WTC11 (cell line): Measurements from ENCODE around the gene ATP11A. TPM values are rescaled to one million over a fixed set of nuclear protein-coding genes. Genes with fewer than 3 reads are reported as not detected.

Source experiments
- ATAC-seq: fragments of 200-7000 bp; cut with Tn5 transposase; 2 replicates; pipeline ENCODE4 v1.10.0; 2021; ENCODE audit warnings: mild to moderate bottlenecking, moderate library complexity
- CTCF ChIA-PET: fragments of 300-600 bp; sonication (Branson Sonifier 250); formaldehyde crosslinking; loops from one replicate; lab custom pipeline; 2021; ENCODE audit warnings: antibody characterized with exemption; lab: Charles Lee
- POLR2A ChIA-PET: fragments of 350-600 bp; sonication (Branson Sonifier 250); formaldehyde crosslinking; loops from one replicate; lab custom pipeline; 2021; ENCODE audit warnings: antibody characterized with exemption; lab: Charles Lee
- DNase-seq: peaks from one replicate; pipeline ENCODE4 v3.0.0; 2021; ENCODE audit warnings: low spot score
- H3K27ac Mint-ChIP-seq: 2 replicates; pipeline ENCODE4 v1.8.0; 2021; ENCODE audit warnings: mixed read lengths
- H3K27me3 Mint-ChIP-seq: 2 replicates; pipeline ENCODE4 v1.8.0; 2021; ENCODE audit warnings: low read depth, mild to moderate bottlenecking, moderate library complexity, mixed read lengths
- H3K36me3 Mint-ChIP-seq: 2 replicates; pipeline ENCODE4 v1.8.0; 2021; ENCODE audit warnings: mixed read lengths
- H3K4me1 Mint-ChIP-seq: 2 replicates; pipeline ENCODE4 v1.8.0; 2022; ENCODE audit warnings: mixed read lengths
- H3K4me3 Mint-ChIP-seq: 2 replicates; pipeline ENCODE4 v1.8.0; 2021; ENCODE audit warnings: mild to moderate bottlenecking, moderate library complexity, mixed read lengths
- H3K9me3 Mint-ChIP-seq: 2 replicates; pipeline ENCODE4 v1.8.0; 2021; ENCODE audit warnings: mixed read lengths
- ATF1 ChIP-seq: sonication (generic); formaldehyde crosslinking; IDR thresholded peaks from 2 replicates; pipeline ENCODE4 v1.8.1; 2023; ENCODE audit warnings: mild to moderate bottlenecking, moderate library complexity, missing genetic modification reagents
- CBFB ChIP-seq: sonication (generic); formaldehyde crosslinking; IDR thresholded peaks from 2 replicates; pipeline ENCODE4 v1.8.1; 2022; ENCODE audit warnings: mild to moderate bottlenecking, low read depth, missing genetic modification reagents
- ESRRA ChIP-seq: sonication (generic); formaldehyde crosslinking; IDR thresholded peaks from 2 replicates; pipeline ENCODE4 v1.8.1; 2022; ENCODE audit warnings: mild to moderate bottlenecking, missing genetic modification reagents, borderline replicate concordance
- ETV6 ChIP-seq: sonication (generic); formaldehyde crosslinking; IDR thresholded peaks from 2 replicates; pipeline ENCODE4 v1.8.1; 2022; ENCODE audit warnings: mild to moderate bottlenecking, missing genetic modification reagents
- FOXJ3 ChIP-seq: sonication (generic); formaldehyde crosslinking; IDR thresholded peaks from 2 replicates; pipeline ENCODE4 v1.9.0; 2021; ENCODE audit warnings: missing genetic modification reagents, mild to moderate bottlenecking, borderline replicate concordance
- GRHL2 ChIP-seq: fragments of 250-450 bp; sonication (Bioruptor Pico); IDR thresholded peaks from 2 replicates; pipeline ENCODE4 v1.8.0; 2022; ENCODE audit warnings: mild to moderate bottlenecking, moderate library complexity; ENCODE audit not compliant: insufficient replicate concordance, severe bottlenecking
- GTF2I ChIP-seq: fragments of 250-450 bp; sonication (Bioruptor Pico); conservative IDR thresholded peaks from 2 replicates; pipeline ENCODE4 v1.4.0; 2021; ENCODE audit warnings: mild to moderate bottlenecking
- HMGA2 ChIP-seq: fragments of 250-450 bp; sonication (Bioruptor Pico); IDR thresholded peaks from 2 replicates; pipeline ENCODE4 v1.4.0; 2021; ENCODE audit warnings: mild to moderate bottlenecking, moderate library complexity
- IRF2 ChIP-seq: sonication (generic); formaldehyde crosslinking; IDR thresholded peaks from 2 replicates; pipeline ENCODE4 v1.8.0; 2022; ENCODE audit warnings: low read depth, missing genetic modification reagents, borderline replicate concordance
- JAZF1 ChIP-seq: fragments of 250-450 bp; sonication (Bioruptor Pico); IDR thresholded peaks from 2 replicates; pipeline ENCODE4 v1.9.0; 2021; ENCODE audit warnings: moderate library complexity, mild to moderate bottlenecking, inconsistent platforms
- KAT7 ChIP-seq: sonication (generic); formaldehyde crosslinking; IDR thresholded peaks from 2 replicates; pipeline ENCODE4 v1.8.1; 2023; ENCODE audit warnings: missing genetic modification reagents, mild to moderate bottlenecking, borderline replicate concordance
- MXD4 ChIP-seq: fragments of 250-450 bp; sonication (Bioruptor Pico); IDR thresholded peaks from 2 replicates; pipeline ENCODE4 v1.8.0; 2021; ENCODE audit warnings: mild to moderate bottlenecking, moderate library complexity, borderline replicate concordance
- NFATC4 ChIP-seq: fragments of 250-450 bp; sonication (Bioruptor Pico); IDR thresholded peaks from 2 replicates; pipeline ENCODE4 v1.9.0; 2021; ENCODE audit warnings: mild to moderate bottlenecking
- NFE2L1 ChIP-seq: sonication (generic); formaldehyde crosslinking; IDR thresholded peaks from 2 replicates; pipeline ENCODE4 v1.8.1; 2023; ENCODE audit warnings: missing genetic modification reagents
- NR3C1 ChIP-seq: sonication (generic); formaldehyde crosslinking; conservative IDR thresholded peaks from 2 replicates; pipeline ENCODE4 v1.8.1; 2023; ENCODE audit warnings: low read depth, mild to moderate bottlenecking, missing genetic modification reagents
- SMAD4 ChIP-seq: sonication (generic); formaldehyde crosslinking; IDR thresholded peaks from 2 replicates; pipeline ENCODE4 v1.8.0; 2022; ENCODE audit warnings: mild to moderate bottlenecking, missing genetic modification reagents
- ZNF138 ChIP-seq: sonication (generic); formaldehyde crosslinking; conservative IDR thresholded peaks from 2 replicates; pipeline ENCODE4 v1.8.1; 2022; ENCODE audit warnings: mild to moderate bottlenecking, moderate library complexity, missing genetic modification reagents
- ZNF317 ChIP-seq: sonication (generic); formaldehyde crosslinking; IDR thresholded peaks from 2 replicates; pipeline ENCODE4 v1.8.1; 2023; ENCODE audit warnings: low read depth, mild to moderate bottlenecking, moderate library complexity, missing genetic modification reagents, borderline replicate concordance
- total RNA-seq: library from RNA; stranded (reverse); gene quantifications from 3 replicates; pipeline ENCODE4 v1.2.3, GENCODE V29; 2021
- TF ChIP-seq, protein P1 (sequence below): sonication (generic); formaldehyde crosslinking; IDR thresholded peaks from 2 replicates; pipeline ENCODE4 v1.8.0; 2022; ENCODE audit warnings: mild to moderate bottlenecking, missing genetic modification reagents
- TF ChIP-seq, protein P2 (sequence below): sonication (generic); formaldehyde crosslinking; IDR thresholded peaks from 2 replicates; pipeline ENCODE4 v1.8.1; 2022; ENCODE audit warnings: mild to moderate bottlenecking, missing genetic modification reagents, moderate library complexity, borderline replicate concordance
- TF ChIP-seq, protein P3 (sequence below): sonication (generic); formaldehyde crosslinking; conservative IDR thresholded peaks from 2 replicates; pipeline ENCODE4 v1.8.1; 2023; ENCODE audit warnings: mild to moderate bottlenecking, low read depth, missing genetic modification reagents, moderate library complexity
- TF ChIP-seq, protein P4 (sequence below): sonication (generic); formaldehyde crosslinking; IDR thresholded peaks from 2 replicates; pipeline ENCODE4 v1.8.0; 2022; ENCODE audit warnings: mild to moderate bottlenecking, missing genetic modification reagents
- TF ChIP-seq, protein P5 (sequence below): sonication (generic); formaldehyde crosslinking; IDR thresholded peaks from 2 replicates; pipeline ENCODE4 v1.8.1; 2022; ENCODE audit warnings: low read depth, missing genetic modification reagents, borderline replicate concordance

ATP11A gene
- total RNA-seq, 1 experiment from 2014 or later: 100 TPM

DNA sequence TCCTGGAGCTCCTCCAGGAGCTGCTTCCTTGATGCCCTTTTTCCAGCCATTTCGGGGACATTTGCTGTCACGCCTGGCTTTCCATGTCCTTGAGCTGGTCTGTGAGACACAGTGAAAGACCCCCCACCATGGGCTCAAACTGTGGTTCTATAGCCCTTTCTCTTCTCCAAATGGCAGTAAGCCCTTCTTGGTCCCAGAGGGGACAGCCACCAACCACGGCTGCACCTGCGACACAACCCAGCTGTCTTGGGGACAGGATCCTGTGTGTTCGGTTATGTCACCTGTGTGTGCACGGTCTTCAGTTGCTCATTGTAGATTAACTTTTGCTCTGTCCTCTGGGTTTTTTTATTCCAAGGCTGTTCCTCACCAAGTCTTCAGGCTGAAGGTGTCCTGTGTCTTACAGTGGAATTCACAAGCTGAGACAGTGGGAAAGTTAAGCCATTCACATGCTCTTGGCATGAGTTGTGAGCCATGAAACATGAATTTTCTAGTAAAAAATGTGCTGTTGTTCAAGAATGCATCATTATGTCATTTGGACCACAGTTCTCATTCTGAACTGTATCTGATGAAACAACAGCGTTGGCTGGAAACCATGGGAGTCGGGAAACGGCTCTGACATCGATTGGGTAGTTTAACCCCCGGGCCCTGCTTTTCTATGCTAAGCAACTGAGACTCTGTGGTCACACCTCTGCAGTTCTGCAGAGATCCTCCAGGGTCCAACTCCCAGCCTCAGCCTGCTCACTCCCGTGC, 149.7 kb downstream of the ATP11A start:
- H3K27me3 Mint-ChIP-seq: no peaks in the 10 kb centered on the region
- peaks cover 58% of the 10 kb centered on the region for H3K36me3 Mint-ChIP-seq
- peaks cover 2% of the 10 kb centered on the region; the same call in 1 of the 2 replicates for H3K4me1 Mint-ChIP-seq
- TF ChIP-seq, protein P1, sequence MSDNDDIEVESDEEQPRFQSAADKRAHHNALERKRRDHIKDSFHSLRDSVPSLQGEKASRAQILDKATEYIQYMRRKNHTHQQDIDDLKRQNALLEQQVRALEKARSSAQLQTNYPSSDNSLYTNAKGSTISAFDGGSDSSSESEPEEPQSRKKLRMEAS (CRISPR knock-in tag): no peak
- TF ChIP-seq ATF1 (CRISPR knock-in tag) (no peak), ZNF317 (CRISPR knock-in tag) (no peak), ETV6 (CRISPR knock-in tag) (no peak), SMAD4 (CRISPR knock-in tag) (no peak), GRHL2 (CRISPR knock-in tag) (no peak), NFE2L1 (CRISPR knock-in tag) (no peak), NFATC4 (CRISPR knock-in tag) (no peak), ZNF138 (no peak), KAT7 (CRISPR knock-in tag) (no peak), NR3C1 (no peak)
- TF ChIP-seq, protein P2, sequence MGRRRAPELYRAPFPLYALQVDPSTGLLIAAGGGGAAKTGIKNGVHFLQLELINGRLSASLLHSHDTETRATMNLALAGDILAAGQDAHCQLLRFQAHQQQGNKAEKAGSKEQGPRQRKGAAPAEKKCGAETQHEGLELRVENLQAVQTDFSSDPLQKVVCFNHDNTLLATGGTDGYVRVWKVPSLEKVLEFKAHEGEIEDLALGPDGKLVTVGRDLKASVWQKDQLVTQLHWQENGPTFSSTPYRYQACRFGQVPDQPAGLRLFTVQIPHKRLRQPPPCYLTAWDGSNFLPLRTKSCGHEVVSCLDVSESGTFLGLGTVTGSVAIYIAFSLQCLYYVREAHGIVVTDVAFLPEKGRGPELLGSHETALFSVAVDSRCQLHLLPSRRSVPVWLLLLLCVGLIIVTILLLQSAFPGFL (CRISPR knock-in tag): no peak
- TF ChIP-seq, protein P3, sequence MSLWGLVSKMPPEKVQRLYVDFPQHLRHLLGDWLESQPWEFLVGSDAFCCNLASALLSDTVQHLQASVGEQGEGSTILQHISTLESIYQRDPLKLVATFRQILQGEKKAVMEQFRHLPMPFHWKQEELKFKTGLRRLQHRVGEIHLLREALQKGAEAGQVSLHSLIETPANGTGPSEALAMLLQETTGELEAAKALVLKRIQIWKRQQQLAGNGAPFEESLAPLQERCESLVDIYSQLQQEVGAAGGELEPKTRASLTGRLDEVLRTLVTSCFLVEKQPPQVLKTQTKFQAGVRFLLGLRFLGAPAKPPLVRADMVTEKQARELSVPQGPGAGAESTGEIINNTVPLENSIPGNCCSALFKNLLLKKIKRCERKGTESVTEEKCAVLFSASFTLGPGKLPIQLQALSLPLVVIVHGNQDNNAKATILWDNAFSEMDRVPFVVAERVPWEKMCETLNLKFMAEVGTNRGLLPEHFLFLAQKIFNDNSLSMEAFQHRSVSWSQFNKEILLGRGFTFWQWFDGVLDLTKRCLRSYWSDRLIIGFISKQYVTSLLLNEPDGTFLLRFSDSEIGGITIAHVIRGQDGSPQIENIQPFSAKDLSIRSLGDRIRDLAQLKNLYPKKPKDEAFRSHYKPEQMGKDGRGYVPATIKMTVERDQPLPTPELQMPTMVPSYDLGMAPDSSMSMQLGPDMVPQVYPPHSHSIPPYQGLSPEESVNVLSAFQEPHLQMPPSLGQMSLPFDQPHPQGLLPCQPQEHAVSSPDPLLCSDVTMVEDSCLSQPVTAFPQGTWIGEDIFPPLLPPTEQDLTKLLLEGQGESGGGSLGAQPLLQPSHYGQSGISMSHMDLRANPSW (CRISPR knock-in tag): no peak
- TF ChIP-seq, all 79 proteins: peak for 0
- ChIA-PET CTCF (interaction anchor here (1.6 kb wide), 1 partner anchor 199 kb away, joined by 6 read pairs; no protein-coding TSS in a partner anchor), POLR2A (no interaction called here)
- Mint-ChIP-seq H3K9me3 (no peaks in the 10 kb centered on the region), H3K4me3 (no peak overlapping the region), H3K27ac (no peak overlapping the region)
- DNase-seq: no peak
- ATAC-seq: peak; percentile 38; the same call in 1 of the 2 replicates

DNA sequence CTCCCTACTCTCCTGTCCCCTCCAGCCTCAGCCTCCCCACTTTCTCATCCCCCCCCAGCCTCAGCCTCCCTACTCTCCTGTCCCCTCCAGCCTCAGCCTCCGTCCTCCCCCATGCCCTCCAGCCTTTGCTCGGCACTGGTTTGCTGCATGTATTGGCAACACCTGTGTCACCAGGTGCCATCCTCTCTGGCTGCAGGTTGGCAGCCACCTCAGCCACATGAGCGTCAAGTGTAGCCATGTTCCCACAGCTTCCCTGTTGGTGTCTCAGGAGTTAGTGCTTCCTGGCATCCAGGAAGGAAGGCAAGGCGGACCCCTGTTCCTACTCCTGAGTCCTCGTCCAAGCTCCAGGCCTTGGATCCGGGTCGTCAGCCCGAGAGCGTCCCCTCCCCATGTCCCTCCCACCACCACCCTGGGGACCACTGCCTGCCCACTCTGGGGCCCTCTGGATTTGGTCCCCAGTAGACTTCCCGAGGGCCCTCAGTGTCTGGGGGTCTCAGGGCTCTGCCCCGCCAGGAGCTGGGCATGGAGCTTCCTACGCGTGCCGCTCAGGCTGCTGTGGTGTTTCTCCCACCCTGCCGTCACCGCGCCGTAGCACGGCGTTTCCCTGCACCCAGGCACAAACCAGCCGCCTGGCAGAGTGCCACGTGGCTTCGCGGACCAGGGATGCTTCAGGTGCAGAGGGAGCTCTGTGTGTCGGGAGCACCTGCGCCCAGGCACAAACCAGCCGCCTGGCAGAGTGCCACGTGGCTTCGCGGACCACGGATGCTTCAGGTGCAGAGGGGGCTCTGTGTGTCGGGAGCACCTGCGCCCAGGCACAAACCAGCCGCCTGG, 150.8 kb downstream of the ATP11A start:
- Mint-ChIP-seq H3K36me3 (peaks cover 50% of the 10 kb centered on the region), H3K4me3 (no peak overlapping the region), H3K4me1 (peaks cover 2% of the 10 kb centered on the region; the same call in 1 of the 2 replicates), H3K27ac (no peak overlapping the region), H3K9me3 (no peaks in the 10 kb centered on the region), H3K27me3 (no peaks in the 10 kb centered on the region)
- ChIA-PET CTCF (no interaction called here), POLR2A (no interaction called here)
- DNase-seq (no peak), ATAC-seq (no peak)
- TF ChIP-seq, protein P4, sequence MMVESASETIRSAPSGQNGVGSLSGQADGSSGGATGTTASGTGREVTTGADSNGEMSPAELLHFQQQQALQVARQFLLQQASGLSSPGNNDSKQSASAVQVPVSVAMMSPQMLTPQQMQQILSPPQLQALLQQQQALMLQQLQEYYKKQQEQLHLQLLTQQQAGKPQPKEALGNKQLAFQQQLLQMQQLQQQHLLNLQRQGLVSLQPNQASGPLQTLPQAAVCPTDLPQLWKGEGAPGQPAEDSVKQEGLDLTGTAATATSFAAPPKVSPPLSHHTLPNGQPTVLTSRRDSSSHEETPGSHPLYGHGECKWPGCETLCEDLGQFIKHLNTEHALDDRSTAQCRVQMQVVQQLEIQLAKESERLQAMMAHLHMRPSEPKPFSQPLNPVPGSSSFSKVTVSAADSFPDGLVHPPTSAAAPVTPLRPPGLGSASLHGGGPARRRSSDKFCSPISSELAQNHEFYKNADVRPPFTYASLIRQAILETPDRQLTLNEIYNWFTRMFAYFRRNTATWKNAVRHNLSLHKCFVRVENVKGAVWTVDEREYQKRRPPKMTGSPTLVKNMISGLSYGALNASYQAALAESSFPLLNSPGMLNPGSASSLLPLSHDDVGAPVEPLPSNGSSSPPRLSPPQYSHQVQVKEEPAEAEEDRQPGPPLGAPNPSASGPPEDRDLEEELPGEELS (CRISPR knock-in tag): no peak
- no peak for TF ChIP-seq IRF2 (CRISPR knock-in tag)
- TF ChIP-seq FOXJ3 (CRISPR knock-in tag): no peak
- TF ChIP-seq, protein P5, sequence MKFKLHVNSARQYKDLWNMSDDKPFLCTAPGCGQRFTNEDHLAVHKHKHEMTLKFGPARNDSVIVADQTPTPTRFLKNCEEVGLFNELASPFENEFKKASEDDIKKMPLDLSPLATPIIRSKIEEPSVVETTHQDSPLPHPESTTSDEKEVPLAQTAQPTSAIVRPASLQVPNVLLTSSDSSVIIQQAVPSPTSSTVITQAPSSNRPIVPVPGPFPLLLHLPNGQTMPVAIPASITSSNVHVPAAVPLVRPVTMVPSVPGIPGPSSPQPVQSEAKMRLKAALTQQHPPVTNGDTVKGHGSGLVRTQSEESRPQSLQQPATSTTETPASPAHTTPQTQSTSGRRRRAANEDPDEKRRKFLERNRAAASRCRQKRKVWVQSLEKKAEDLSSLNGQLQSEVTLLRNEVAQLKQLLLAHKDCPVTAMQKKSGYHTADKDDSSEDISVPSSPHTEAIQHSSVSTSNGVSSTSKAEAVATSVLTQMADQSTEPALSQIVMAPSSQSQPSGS: no peak
- no peak for TF ChIP-seq MXD4 (CRISPR knock-in tag)
- no peak for TF ChIP-seq CBFB (CRISPR knock-in tag)
- no peak for TF ChIP-seq JAZF1
- TF ChIP-seq HMGA2 (CRISPR knock-in tag): no peak
- TF ChIP-seq ESRRA (CRISPR knock-in tag): no peak
- TF ChIP-seq GTF2I (CRISPR knock-in tag): no peak
